ENCODE data around the gene CYBRD1.
"Not testable (repeated sequence)": the region's sequence is repeated elsewhere in the genome, so short reads cannot be mapped to it uniquely, and the experiment has no call there.

The CYBRD1 gene

GRCh38 chr2:171487803-171488259 lies 34.4 kb upstream of the CYBRD1 start:
- WGBS, 2 experiments = 92 to 97% methylated on average over 4 of the region's 4 CpGs
- Histone ChIP-seq H3K9me3 (ENCODE audit: control insufficient read depth, low read length) (no peaks in the 10 kb centered on the region), H3K27me3 (ENCODE audit: control insufficient read depth, insufficient read depth, low read length, poor library complexity, severe bottlenecking) (no peaks in the 10 kb centered on the region), H3K4me3 (ENCODE audit: insufficient read depth, low read depth, low read length) (no peak overlapping the region), H3K27ac (ENCODE audit: insufficient read depth, low read depth, low read length, poor library complexity, severe bottlenecking) (no peak overlapping the region), H3K36me3 (ENCODE audit: control insufficient read depth, insufficient read depth, low read length) (no peaks in the 10 kb centered on the region), H3K4me1 (ENCODE audit: control insufficient read depth, insufficient read depth, low read length) (peaks cover 6% of the 10 kb centered on the region)

GRCh38 chr2:171490577-171490976 lies 31.7 kb upstream of the CYBRD1 start:
- 93 to 95% methylated on average over 2 of the region's 2 CpGs for WGBS, 2 experiments

GRCh38 chr2:171491292-171491691 lies 31.0 kb upstream of the CYBRD1 start:
- 69 to 73% methylated on average over 3 of the region's 3 CpGs for WGBS, 2 experiments
- H3K27ac ChIP-seq (ENCODE audit: insufficient read depth, low read depth, low read length, poor library complexity, severe bottlenecking) = no peak overlapping the region

More at GRCh38 chr2:171490577-171490976, 31.7 kb upstream of the CYBRD1 start:
- H3K27ac ChIP-seq (ENCODE audit: insufficient read depth, low read depth, low read length, poor library complexity, severe bottlenecking) = no peak overlapping the region
- no peaks in the 10 kb centered on the region for H3K9me3 ChIP-seq (ENCODE audit: control insufficient read depth, low read length)
- H3K4me1 ChIP-seq (ENCODE audit: control insufficient read depth, insufficient read depth, low read length) = peaks cover 6% of the 10 kb centered on the region
- H3K4me3 ChIP-seq (ENCODE audit: insufficient read depth, low read depth, low read length) = no peak overlapping the region
- H3K36me3 ChIP-seq (ENCODE audit: control insufficient read depth, insufficient read depth, low read length) = no peaks in the 10 kb centered on the region
- H3K27me3 ChIP-seq (ENCODE audit: control insufficient read depth, insufficient read depth, low read length, poor library complexity, severe bottlenecking) = no peaks in the 10 kb centered on the region

GRCh38 chr2:171492664-171493063 lies 29.6 kb upstream of the CYBRD1 start:
- no peak overlapping the region for H3K27ac ChIP-seq (ENCODE audit: insufficient read depth, low read depth, low read length, poor library complexity, severe bottlenecking)
- no peak overlapping the region for H3K4me3 ChIP-seq (ENCODE audit: insufficient read depth, low read depth, low read length)
- peaks cover 6% of the 10 kb centered on the region for H3K4me1 ChIP-seq (ENCODE audit: control insufficient read depth, insufficient read depth, low read length)
- H3K9me3 ChIP-seq (ENCODE audit: control insufficient read depth, low read length) = no peaks in the 10 kb centered on the region
- H3K36me3 ChIP-seq (ENCODE audit: control insufficient read depth, insufficient read depth, low read length) = no peaks in the 10 kb centered on the region
- 94% methylated on average over 6 of the region's 6 CpGs for WGBS, 2 experiments
- H3K27me3 ChIP-seq (ENCODE audit: control insufficient read depth, insufficient read depth, low read length, poor library complexity, severe bottlenecking) = no peaks in the 10 kb centered on the region

More at GRCh38 chr2:171491292-171491691, 31.0 kb upstream of the CYBRD1 start:
- Histone ChIP-seq H3K4me1 (ENCODE audit: control insufficient read depth, insufficient read depth, low read length) (peaks cover 6% of the 10 kb centered on the region), H3K36me3 (ENCODE audit: control insufficient read depth, insufficient read depth, low read length) (no peaks in the 10 kb centered on the region), H3K9me3 (ENCODE audit: control insufficient read depth, low read length) (no peaks in the 10 kb centered on the region), H3K27me3 (ENCODE audit: control insufficient read depth, insufficient read depth, low read length, poor library complexity, severe bottlenecking) (no peaks in the 10 kb centered on the region), H3K4me3 (ENCODE audit: insufficient read depth, low read depth, low read length) (no peak overlapping the region)

GRCh38 chr2:171497664-171498063 lies 24.6 kb upstream of the CYBRD1 start:
- not testable (repeated sequence) for H3K4me1 ChIP-seq (ENCODE audit: control insufficient read depth, insufficient read depth, low read length); H3K4me3 ChIP-seq (ENCODE audit: insufficient read depth, low read depth, low read length); H3K9me3 ChIP-seq (ENCODE audit: control insufficient read depth, low read length); H3K36me3 ChIP-seq (ENCODE audit: control insufficient read depth, insufficient read depth, low read length); H3K27me3 ChIP-seq (ENCODE audit: control insufficient read depth, insufficient read depth, low read length, poor library complexity, severe bottlenecking); H3K27ac ChIP-seq (ENCODE audit: insufficient read depth, low read depth, low read length, poor library complexity, severe bottlenecking)
- 94 to 97% methylated on average over 5 of the region's 5 CpGs for WGBS, 2 experiments

GRCh38 chr2:171505374-171505773 lies 16.9 kb upstream of the CYBRD1 start:
- no peaks in the 10 kb centered on the region for H3K36me3 ChIP-seq (ENCODE audit: control insufficient read depth, insufficient read depth, low read length)
- H3K4me1 ChIP-seq (ENCODE audit: control insufficient read depth, insufficient read depth, low read length) = no peaks in the 10 kb centered on the region
- H3K27me3 ChIP-seq (ENCODE audit: control insufficient read depth, insufficient read depth, low read length, poor library complexity, severe bottlenecking) = no peaks in the 10 kb centered on the region
- WGBS, 2 experiments = 31 to 86% methylated on average over 1 to 2 of the region's 2 CpGs
- no peak overlapping the region for H3K27ac ChIP-seq (ENCODE audit: insufficient read depth, low read depth, low read length, poor library complexity, severe bottlenecking)
- H3K4me3 ChIP-seq (ENCODE audit: insufficient read depth, low read depth, low read length) = no peak overlapping the region
- no peaks in the 10 kb centered on the region for H3K9me3 ChIP-seq (ENCODE audit: control insufficient read depth, low read length)

GRCh38 chr2:171509945-171510731 lies 12.1 kb upstream of the CYBRD1 start:
- no peaks in the 10 kb centered on the region for H3K27me3 ChIP-seq (ENCODE audit: control insufficient read depth, insufficient read depth, low read length, poor library complexity, severe bottlenecking)
- 80% methylated on average over 7 of the region's 9 CpGs for WGBS, 2 experiments
- H3K27ac ChIP-seq (ENCODE audit: insufficient read depth, low read depth, low read length, poor library complexity, severe bottlenecking) = no peak overlapping the region
- no peaks in the 10 kb centered on the region for H3K36me3 ChIP-seq (ENCODE audit: control insufficient read depth, insufficient read depth, low read length)
- no peak overlapping the region for H3K4me3 ChIP-seq (ENCODE audit: insufficient read depth, low read depth, low read length)
- H3K9me3 ChIP-seq (ENCODE audit: control insufficient read depth, low read length) = no peaks in the 10 kb centered on the region
- no peaks in the 10 kb centered on the region for H3K4me1 ChIP-seq (ENCODE audit: control insufficient read depth, insufficient read depth, low read length)

GRCh38 chr2:171512014-171512413 lies 10.3 kb upstream of the CYBRD1 start:
- H3K4me1 ChIP-seq (ENCODE audit: control insufficient read depth, insufficient read depth, low read length) = no peaks in the 10 kb centered on the region
- H3K36me3 ChIP-seq (ENCODE audit: control insufficient read depth, insufficient read depth, low read length) = no peaks in the 10 kb centered on the region
- no peak overlapping the region for H3K27ac ChIP-seq (ENCODE audit: insufficient read depth, low read depth, low read length, poor library complexity, severe bottlenecking)
- H3K27me3 ChIP-seq (ENCODE audit: control insufficient read depth, insufficient read depth, low read length, poor library complexity, severe bottlenecking) = no peaks in the 10 kb centered on the region
- H3K9me3 ChIP-seq (ENCODE audit: control insufficient read depth, low read length) = no peaks in the 10 kb centered on the region
- WGBS, 2 experiments = 91 to 92% methylated on average over 2 of the region's 2 CpGs
- H3K4me3 ChIP-seq (ENCODE audit: insufficient read depth, low read depth, low read length) = no peak overlapping the region

GRCh38 chr2:171512683-171513195 lies 9.5 kb upstream of the CYBRD1 start:
- no peak overlapping the region for H3K27ac ChIP-seq (ENCODE audit: insufficient read depth, low read depth, low read length, poor library complexity, severe bottlenecking)
- no peak overlapping the region for H3K4me3 ChIP-seq (ENCODE audit: insufficient read depth, low read depth, low read length)
- no peaks in the 10 kb centered on the region for H3K36me3 ChIP-seq (ENCODE audit: control insufficient read depth, insufficient read depth, low read length)
- no peaks in the 10 kb centered on the region for H3K9me3 ChIP-seq (ENCODE audit: control insufficient read depth, low read length)
- 95 to 100% methylated on average over 1 of the region's 1 CpG for WGBS, 2 experiments
- H3K27me3 ChIP-seq (ENCODE audit: control insufficient read depth, insufficient read depth, low read length, poor library complexity, severe bottlenecking) = no peaks in the 10 kb centered on the region
- no peaks in the 10 kb centered on the region for H3K4me1 ChIP-seq (ENCODE audit: control insufficient read depth, insufficient read depth, low read length)

- WGBS, 2 experiments = 50 to 62% methylated on average over 3 of the region's 3 CpGs
- no peak overlapping the region for H3K27ac ChIP-seq (ENCODE audit: insufficient read depth, low read depth, low read length, poor library complexity, severe bottlenecking)
- H3K4me3 ChIP-seq (ENCODE audit: insufficient read depth, low read depth, low read length) = no peak overlapping the region
- no peaks in the 10 kb centered on the region for H3K27me3 ChIP-seq (ENCODE audit: control insufficient read depth, insufficient read depth, low read length, poor library complexity, severe bottlenecking)
- H3K36me3 ChIP-seq (ENCODE audit: control insufficient read depth, insufficient read depth, low read length) = no peaks in the 10 kb centered on the region
- no peaks in the 10 kb centered on the region for H3K4me1 ChIP-seq (ENCODE audit: control insufficient read depth, insufficient read depth, low read length)
- H3K9me3 ChIP-seq (ENCODE audit: control insufficient read depth, low read length) = no peaks in the 10 kb centered on the region
Observed at GRCh38 chr2:171513719-171514160, 8.5 kb upstream of the CYBRD1 start.
